ENCODE data around the gene ATP1A1. TPM values are rescaled to one million over a fixed set of nuclear protein-coding genes. Genes with fewer than 3 reads are reported as not detected.

ATP1A1 gene
- 100 to 1,000 TPM in 1 of 2 donors, 10 to 100 TPM in 1; 70.6 to 179 TPM for total RNA-seq
- 100 to 1,000 TPM; 219 to 223 TPM for polyA plus RNA-seq (ENCODE audit: insufficient read length in 2 of 2)
- long read RNA-seq, donor 1, transcript ATP1A1-201 (23 exons, 3,654 nt) = major isoform, 38 of 92 reads
- long read RNA-seq, donor 1, partial matches to known transcripts = 50 of 92 reads
- long read RNA-seq, donor 1, other reads (novel, unspliced or antisense) = 0 of 92 reads
- long read RNA-seq, donor 2, transcript ATP1A1-201 (23 exons, 3,654 nt) = major isoform, 5 of 11 reads
- long read RNA-seq, donor 2, partial matches to known transcripts = 6 of 11 reads
- long read RNA-seq, donor 2, other reads (novel, unspliced or antisense) = 0 of 11 reads
- long read RNA-seq, donor 3, transcript ATP1A1-201 (23 exons, 3,654 nt) = major isoform, 6 of 13 reads
- long read RNA-seq, donor 3, partial matches to known transcripts = 6 of 13 reads
- long read RNA-seq, donor 3, other reads (novel, unspliced or antisense) = 0 of 13 reads
- long read RNA-seq, donor 4, transcript ATP1A1-201 (23 exons, 3,654 nt) = major isoform, 8 of 55 reads
- long read RNA-seq, donor 4, partial matches to known transcripts = 46 of 55 reads
- long read RNA-seq, donor 4, other reads (novel, unspliced or antisense) = 0 of 55 reads

DNA sequence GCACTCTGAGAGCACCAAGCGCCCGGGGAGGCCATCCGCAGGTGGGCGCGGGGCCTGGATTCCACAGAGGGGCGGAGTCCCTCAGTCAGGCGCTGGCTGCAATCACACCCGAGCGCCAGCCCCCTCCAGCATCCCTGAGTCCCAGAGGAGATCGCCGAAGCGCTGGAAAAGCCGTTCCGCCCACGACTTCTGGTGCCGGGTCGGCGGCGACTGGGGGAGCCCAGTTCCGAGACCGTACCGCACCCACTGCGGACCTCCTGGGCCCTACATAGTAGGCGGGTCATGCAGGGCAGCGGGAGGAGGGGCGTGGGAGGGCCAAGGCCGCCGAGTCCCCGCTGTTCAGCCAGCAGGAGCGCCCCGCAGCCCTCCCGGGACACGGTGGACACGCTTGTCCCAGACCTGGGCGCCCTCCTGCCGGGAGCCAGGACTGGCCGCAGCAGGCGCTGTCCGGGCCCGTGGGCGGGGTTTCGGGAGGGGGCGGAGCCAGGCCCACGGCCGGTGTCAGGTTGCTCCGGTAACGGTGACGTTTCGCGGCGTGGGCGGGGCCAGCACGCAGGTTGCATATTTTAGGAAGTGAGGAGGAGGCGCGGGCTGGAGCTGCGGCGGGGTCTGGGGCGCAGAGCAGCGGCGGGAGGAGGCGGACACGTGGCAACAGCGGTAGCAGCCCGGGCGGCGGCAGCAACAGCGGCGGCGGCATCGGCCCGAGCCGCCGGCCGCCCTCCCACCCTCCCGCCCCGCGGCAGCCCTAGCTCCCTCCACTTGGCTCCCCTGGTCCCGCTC is at the start of gene ATP1A1:
Gene ATP1A1 (plus strand): TSS at position 594 of the 780 bp plus-strand sequence. CDS start 268 bp downstream, outside the sequence.
- Histone ChIP-seq H3K36me3 (ENCODE audit: control insufficient read depth, insufficient read depth, low read length) (no peaks in the 10 kb centered on the region), H3K9me3 (ENCODE audit: control insufficient read depth, insufficient read depth, low read length) (no peaks in the 10 kb centered on the region), H3K27ac (ENCODE audit: low read depth, low read length) (peak within 1 kb of the TSS; percentile 82), H3K27me3 (ENCODE audit: control insufficient read depth, insufficient read depth, low read length) (no peaks in the 10 kb centered on the region), H3K4me3 (ENCODE audit: low read depth, low read length) (peak within 1 kb of the TSS; percentile 86), H3K4me1 (ENCODE audit: control insufficient read depth, insufficient read depth, low read length) (peaks cover 25% of the 10 kb centered on the region)
- WGBS (ENCODE audit: insufficient coverage) = under 1% methylated on average over 75 of the region's 78 CpGs
- DNase-seq (ENCODE audit: low read depth in 4 of 6, low spot score in 6 of 6) = peak in 5 of 6 donors; percentile 76 to 98 (median 90)

DNA sequence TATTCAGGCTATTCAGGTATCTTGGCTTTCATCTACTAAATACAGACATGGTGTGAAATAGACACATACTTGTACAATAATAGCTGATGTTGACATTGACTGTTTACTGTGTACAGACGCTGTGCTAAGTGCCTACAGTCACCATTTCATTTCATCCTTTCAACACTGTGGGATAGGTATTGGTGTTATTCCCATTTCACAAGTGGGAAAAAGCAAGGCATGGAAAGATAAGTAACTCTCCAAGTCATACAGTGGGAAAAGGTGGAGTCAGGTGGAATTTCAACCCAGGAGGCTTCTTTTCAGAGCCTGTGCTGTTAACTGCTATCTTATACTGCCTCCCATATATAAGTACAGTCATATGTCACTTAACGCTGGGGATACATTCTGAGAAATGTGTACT is 49.6 kb upstream of the ATP1A1 start:
- Histone ChIP-seq H3K27me3 (ENCODE audit: control insufficient read depth, insufficient read depth, low read length) (no peaks in the 10 kb centered on the region), H3K4me1 (ENCODE audit: control insufficient read depth, insufficient read depth, low read length) (no peaks in the 10 kb centered on the region), H3K4me3 (ENCODE audit: low read depth, low read length) (no peak overlapping the region), H3K36me3 (ENCODE audit: control insufficient read depth, insufficient read depth, low read length) (no peaks in the 10 kb centered on the region), H3K9me3 (ENCODE audit: control insufficient read depth, insufficient read depth, low read length) (no peaks in the 10 kb centered on the region), H3K27ac (ENCODE audit: low read depth, low read length) (no peak overlapping the region)
- WGBS (ENCODE audit: insufficient coverage) = no CpG with 5 or more reads among the region's 2 CpGs
- no peak for DNase-seq (ENCODE audit: low read depth in 4 of 6, low spot score in 6 of 6)

DNA sequence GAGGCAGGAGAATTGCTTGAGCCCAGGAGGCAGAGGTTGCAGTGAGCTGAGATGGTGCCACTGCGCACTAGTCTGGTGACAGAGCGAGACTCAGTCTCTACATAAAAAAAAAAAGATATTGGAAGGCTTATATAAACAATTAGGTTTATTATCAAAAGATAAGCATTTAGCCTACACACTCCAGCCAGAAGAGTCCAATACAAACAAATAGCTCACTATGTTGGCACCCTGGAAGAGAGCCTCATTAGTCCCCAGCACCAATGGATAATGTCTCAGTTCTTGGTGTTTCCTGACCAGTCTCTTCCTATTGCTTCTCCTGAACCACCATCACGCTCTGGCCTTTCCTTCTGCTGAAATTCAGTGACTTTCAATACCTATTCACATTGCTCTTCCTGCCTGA is 48.6 kb upstream of the ATP1A1 start:
- WGBS (ENCODE audit: insufficient coverage) = 82% methylated on average over 1 of the region's 3 CpGs
- no peaks in the 10 kb centered on the region for H3K27me3 ChIP-seq (ENCODE audit: control insufficient read depth, insufficient read depth, low read length)
- H3K9me3 ChIP-seq (ENCODE audit: control insufficient read depth, insufficient read depth, low read length) = no peaks in the 10 kb centered on the region
- no peaks in the 10 kb centered on the region for H3K36me3 ChIP-seq (ENCODE audit: control insufficient read depth, insufficient read depth, low read length)
- no peak overlapping the region for H3K27ac ChIP-seq (ENCODE audit: low read depth, low read length)
- no peak for DNase-seq (ENCODE audit: low read depth in 4 of 6, low spot score in 6 of 6)
- H3K4me1 ChIP-seq (ENCODE audit: control insufficient read depth, insufficient read depth, low read length) = no peaks in the 10 kb centered on the region
- H3K4me3 ChIP-seq (ENCODE audit: low read depth, low read length) = no peak overlapping the region

DNA sequence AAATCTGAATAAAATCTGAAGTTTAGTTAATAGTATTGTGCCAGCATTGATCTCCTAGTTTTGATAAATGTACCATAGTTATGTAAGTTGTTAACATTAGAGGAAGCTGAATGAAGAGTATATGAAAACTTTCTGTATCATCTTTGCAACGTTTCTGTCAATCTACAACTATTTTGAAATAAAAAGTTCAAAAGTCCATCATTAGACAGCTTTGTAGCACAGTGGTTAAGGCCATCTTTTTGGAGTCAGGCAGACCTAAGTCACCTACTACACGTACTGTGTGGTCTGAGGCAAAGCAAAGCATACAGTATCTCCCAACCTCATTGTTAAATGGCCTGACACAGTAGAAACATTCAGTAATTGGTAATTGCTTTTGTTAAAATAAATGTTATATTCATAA is 47.9 kb upstream of the ATP1A1 start:
- no peak overlapping the region for H3K27ac ChIP-seq (ENCODE audit: low read depth, low read length)
- WGBS (ENCODE audit: insufficient coverage) = no CpG with 5 or more reads among the region's 2 CpGs
- no peak overlapping the region for H3K4me3 ChIP-seq (ENCODE audit: low read depth, low read length)
- H3K36me3 ChIP-seq (ENCODE audit: control insufficient read depth, insufficient read depth, low read length) = no peaks in the 10 kb centered on the region
- no peaks in the 10 kb centered on the region for H3K9me3 ChIP-seq (ENCODE audit: control insufficient read depth, insufficient read depth, low read length)
- no peaks in the 10 kb centered on the region for H3K27me3 ChIP-seq (ENCODE audit: control insufficient read depth, insufficient read depth, low read length)
- peaks cover 3% of the 10 kb centered on the region for H3K4me1 ChIP-seq (ENCODE audit: control insufficient read depth, insufficient read depth, low read length)
- no peak for DNase-seq (ENCODE audit: low read depth in 4 of 6, low spot score in 6 of 6)

DNA sequence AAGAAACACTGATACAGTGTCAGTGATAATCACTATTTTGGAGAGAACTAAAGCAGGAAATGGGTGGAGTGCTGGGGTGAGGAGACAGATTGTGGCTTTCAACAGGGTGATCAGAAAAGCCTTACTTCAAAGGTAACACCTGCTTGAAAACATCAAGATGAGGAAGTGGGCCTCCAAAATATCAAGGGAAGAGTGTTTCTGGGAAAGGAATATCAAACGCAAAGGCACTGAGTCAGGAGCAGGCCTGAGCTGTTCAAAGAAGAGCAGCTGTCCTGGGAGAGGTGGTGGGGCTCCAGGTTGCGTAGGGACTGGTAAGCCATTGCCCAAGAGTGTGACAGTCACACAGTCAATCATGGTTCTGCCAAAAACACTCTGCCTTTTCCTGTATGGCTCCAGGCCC is 47.1 kb upstream of the ATP1A1 start:
- H3K4me1 ChIP-seq (ENCODE audit: control insufficient read depth, insufficient read depth, low read length) = peaks cover 3% of the 10 kb centered on the region
- H3K36me3 ChIP-seq (ENCODE audit: control insufficient read depth, insufficient read depth, low read length) = no peaks in the 10 kb centered on the region
- 92% methylated on average over 2 of the region's 2 CpGs for WGBS (ENCODE audit: insufficient coverage)
- no peak overlapping the region for H3K27ac ChIP-seq (ENCODE audit: low read depth, low read length)
- DNase-seq (ENCODE audit: low read depth in 4 of 6, low spot score in 6 of 6) = no peak
- H3K9me3 ChIP-seq (ENCODE audit: control insufficient read depth, insufficient read depth, low read length) = no peaks in the 10 kb centered on the region
- H3K27me3 ChIP-seq (ENCODE audit: control insufficient read depth, insufficient read depth, low read length) = no peaks in the 10 kb centered on the region
- no peak overlapping the region for H3K4me3 ChIP-seq (ENCODE audit: low read depth, low read length)

DNA sequence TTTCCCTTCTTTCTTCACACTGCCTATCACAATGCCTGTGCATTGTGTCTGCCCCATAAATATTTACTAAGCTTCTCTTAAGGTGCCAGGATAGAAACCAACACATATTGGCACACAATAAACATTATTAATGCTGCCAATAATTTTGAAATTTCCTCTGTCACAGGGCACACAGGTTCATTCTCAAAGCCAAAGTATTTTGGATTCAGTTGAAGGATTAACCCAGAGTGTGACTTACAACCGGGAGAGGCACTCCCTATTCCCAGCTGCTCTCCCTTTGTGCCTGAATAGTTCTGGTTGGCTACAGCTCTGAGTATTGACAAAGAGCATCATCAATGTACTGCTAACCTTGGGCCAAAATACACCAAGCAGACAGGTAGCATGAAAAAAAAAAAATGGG is 46.6 kb upstream of the ATP1A1 start:
- no peaks in the 10 kb centered on the region for H3K36me3 ChIP-seq (ENCODE audit: control insufficient read depth, insufficient read depth, low read length)
- no peaks in the 10 kb centered on the region for H3K9me3 ChIP-seq (ENCODE audit: control insufficient read depth, insufficient read depth, low read length)
- 67% methylated on average over 1 of the region's 1 CpG for WGBS (ENCODE audit: insufficient coverage)
- no peaks in the 10 kb centered on the region for H3K27me3 ChIP-seq (ENCODE audit: control insufficient read depth, insufficient read depth, low read length)
- no peak overlapping the region for H3K27ac ChIP-seq (ENCODE audit: low read depth, low read length)
- no peak for DNase-seq (ENCODE audit: low read depth in 4 of 6, low spot score in 6 of 6)
- peaks cover 3% of the 10 kb centered on the region for H3K4me1 ChIP-seq (ENCODE audit: control insufficient read depth, insufficient read depth, low read length)
- no peak overlapping the region for H3K4me3 ChIP-seq (ENCODE audit: low read depth, low read length)

DNA sequence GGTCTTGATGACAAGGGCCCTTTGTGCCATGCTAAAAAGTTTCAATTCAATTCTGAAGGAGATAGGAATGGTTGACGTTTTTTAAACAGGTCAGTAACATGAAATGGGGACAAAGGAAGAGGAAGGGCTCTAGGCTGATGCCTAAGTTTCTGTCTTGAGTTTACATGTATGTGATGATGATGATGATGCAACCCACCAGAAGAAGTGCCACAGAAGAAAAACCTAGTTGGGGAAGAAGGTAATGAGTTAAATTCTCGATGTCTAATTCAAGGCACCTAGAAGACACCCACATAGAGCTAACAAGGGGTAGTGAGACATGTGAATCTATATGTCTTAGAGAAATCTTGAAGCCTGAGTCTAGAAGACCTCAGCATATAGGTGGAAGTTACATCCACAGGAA is 44.4 kb upstream of the ATP1A1 start:
- Histone ChIP-seq H3K27ac (ENCODE audit: low read depth, low read length) (no peak overlapping the region), H3K9me3 (ENCODE audit: control insufficient read depth, insufficient read depth, low read length) (no peaks in the 10 kb centered on the region), H3K36me3 (ENCODE audit: control insufficient read depth, insufficient read depth, low read length) (no peaks in the 10 kb centered on the region), H3K4me1 (ENCODE audit: control insufficient read depth, insufficient read depth, low read length) (peaks cover 3% of the 10 kb centered on the region), H3K4me3 (ENCODE audit: low read depth, low read length) (no peak overlapping the region), H3K27me3 (ENCODE audit: control insufficient read depth, insufficient read depth, low read length) (no peaks in the 10 kb centered on the region)
- no peak for DNase-seq (ENCODE audit: low read depth in 4 of 6, low spot score in 6 of 6)
- 92% methylated on average over 2 of the region's 2 CpGs for WGBS (ENCODE audit: insufficient coverage)

DNA sequence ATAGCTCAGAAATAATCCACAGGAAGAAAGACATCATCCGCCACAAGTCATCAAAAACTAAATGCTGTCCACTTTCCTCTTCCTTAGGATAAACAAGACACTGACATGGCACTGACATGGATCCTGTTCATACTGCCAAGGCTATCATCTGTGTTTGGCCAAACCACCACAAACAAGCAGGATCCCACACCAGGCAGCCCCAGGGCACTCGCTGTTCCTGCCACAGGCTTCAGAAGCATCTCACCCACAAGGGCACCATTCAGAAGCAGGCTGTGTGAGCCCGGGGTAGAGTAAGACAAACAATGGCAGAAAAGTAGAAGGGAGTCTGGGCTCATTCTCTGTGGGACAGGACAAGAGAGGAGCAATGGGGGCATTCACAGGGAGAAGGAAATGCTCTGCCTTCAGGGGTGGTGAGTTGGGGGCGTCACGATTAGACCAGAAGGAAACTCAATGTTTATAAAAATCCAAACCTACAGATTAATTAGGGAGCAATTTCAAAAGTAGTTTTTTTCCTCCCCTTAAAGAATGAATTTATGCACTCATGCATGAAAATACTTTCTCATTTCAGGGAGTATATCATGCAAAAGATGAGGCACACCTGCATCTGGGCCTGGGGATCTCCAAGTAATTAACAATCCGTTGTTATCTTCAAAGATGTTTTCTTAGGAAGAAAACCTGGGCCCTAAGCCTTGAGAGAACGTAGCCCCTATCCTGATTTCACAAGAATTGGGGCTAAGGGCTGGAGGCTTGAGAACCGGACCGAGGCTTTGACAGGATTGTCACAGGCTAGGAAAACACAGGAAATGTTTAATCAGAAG is 43.3 kb upstream of the ATP1A1 start:
- DNase-seq (ENCODE audit: low read depth in 4 of 6, low spot score in 6 of 6) = no peak
- Histone ChIP-seq H3K36me3 (ENCODE audit: control insufficient read depth, insufficient read depth, low read length) (no peaks in the 10 kb centered on the region), H3K4me1 (ENCODE audit: control insufficient read depth, insufficient read depth, low read length) (peaks cover 3% of the 10 kb centered on the region), H3K27me3 (ENCODE audit: control insufficient read depth, insufficient read depth, low read length) (no peaks in the 10 kb centered on the region), H3K4me3 (ENCODE audit: low read depth, low read length) (no peak overlapping the region), H3K27ac (ENCODE audit: low read depth, low read length) (no peak overlapping the region), H3K9me3 (ENCODE audit: control insufficient read depth, insufficient read depth, low read length) (no peaks in the 10 kb centered on the region)
- 90% methylated on average over 2 of the region's 9 CpGs for WGBS (ENCODE audit: insufficient coverage)

DNA sequence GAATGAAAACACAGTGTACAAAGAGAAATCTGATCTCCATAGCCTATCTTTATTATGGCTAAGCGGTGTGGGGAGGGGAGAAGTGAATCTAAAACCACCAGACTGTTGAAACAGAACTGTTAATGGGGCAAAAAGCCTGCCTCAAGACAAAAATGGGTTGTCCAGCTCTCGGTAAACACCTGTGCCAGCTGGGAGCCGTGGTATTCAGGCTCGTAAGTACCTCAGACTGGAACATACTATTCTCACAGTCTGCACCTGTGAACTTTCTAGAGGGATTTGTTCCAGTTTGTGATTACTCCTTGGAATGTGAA is 42.7 kb upstream of the ATP1A1 start:
- DNase-seq (ENCODE audit: low read depth in 4 of 6, low spot score in 6 of 6) = no peak

More for the DNA sequence above, 42.7 kb upstream of the ATP1A1 start:
- no peaks in the 10 kb centered on the region for H3K9me3 ChIP-seq (ENCODE audit: control insufficient read depth, insufficient read depth, low read length)
- no peaks in the 10 kb centered on the region for H3K36me3 ChIP-seq (ENCODE audit: control insufficient read depth, insufficient read depth, low read length)
- peaks cover 3% of the 10 kb centered on the region for H3K4me1 ChIP-seq (ENCODE audit: control insufficient read depth, insufficient read depth, low read length)
- no peaks in the 10 kb centered on the region for H3K27me3 ChIP-seq (ENCODE audit: control insufficient read depth, insufficient read depth, low read length)
- H3K27ac ChIP-seq (ENCODE audit: low read depth, low read length) = no peak overlapping the region
- WGBS (ENCODE audit: insufficient coverage) = 86% methylated on average over 1 of the region's 4 CpGs
- no peak overlapping the region for H3K4me3 ChIP-seq (ENCODE audit: low read depth, low read length)
